GM12891 (cell line): ENCODE results near the gene NDOR1.

Experiments used
- POLR2A ChIP-seq: IDR thresholded peaks from 2 replicates; pipeline ENCODE4 v1.6.1; 2011; ENCODE audit warnings: low read depth, low read length, control low read depth
- POLR2AphosphoS5 ChIP-seq: IDR thresholded peaks from 2 replicates; pipeline ENCODE4 v1.6.1; 2011; ENCODE audit warnings: low read depth, low read length, control low read depth
- POU2F2 ChIP-seq: IDR thresholded peaks from 2 replicates; pipeline ENCODE4 v1.6.1; 2011; ENCODE audit warnings: low read depth, mild to moderate bottlenecking, control low read depth, low read length, moderate library complexity
- SPI1 ChIP-seq: IDR thresholded peaks from 2 replicates; pipeline ENCODE4 v1.6.1; 2011; ENCODE audit warnings: low read depth, low read length, control low read depth
- TAF1 ChIP-seq: IDR thresholded peaks from 2 replicates; pipeline ENCODE4 v1.6.1; 2011; ENCODE audit warnings: low read depth, low read length, control low read depth

DNA sequence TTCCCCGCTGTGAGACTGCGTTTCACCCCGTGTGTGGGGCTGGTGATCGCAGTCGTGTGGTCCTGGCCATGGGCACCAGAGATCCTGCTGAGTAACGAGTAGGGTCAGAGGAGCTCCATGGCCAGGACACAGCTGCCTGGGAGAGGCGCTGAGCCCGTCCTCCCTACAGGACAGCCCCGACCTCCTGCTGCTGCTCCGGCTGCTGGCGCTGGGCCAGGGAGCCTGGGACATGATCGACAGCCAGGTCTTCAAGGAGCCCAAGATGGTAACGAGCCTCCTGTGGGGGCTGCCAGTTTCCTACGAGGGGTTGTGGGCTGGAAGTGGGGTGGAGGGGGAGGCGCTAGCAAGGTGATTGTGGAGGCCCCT, 60.6 kb downstream of the NDOR1 start:
- TF ChIP-seq SPI1 = no peak
- no peak for TF ChIP-seq POLR2A
- no peak for TF ChIP-seq POLR2AphosphoS5
- no peak for TF ChIP-seq POU2F2
- TF ChIP-seq TAF1 = no peak
